H9 (cell line): Measurements from ENCODE around the gene CA12. TPM values are rescaled to one million over a fixed set of nuclear protein-coding genes. Genes with fewer than 3 reads are reported as not detected.

Experiments used
- DNase-seq: peaks from one replicate; pipeline ENCODE4 v3.0.0-alpha.2; 2017
- H2AFZ ChIP-seq: one replicate; pipeline ENCODE4 v1.6.1; 2013; ENCODE audit warnings: mild to moderate bottlenecking, low read length, control low read depth, moderate library complexity
- H2AK5ac ChIP-seq: 2 replicates; pipeline ENCODE4 v1.6.1; 2013; ENCODE audit warnings: low read length, control low read depth, mixed read lengths; ENCODE audit not compliant: insufficient read length
- H2BK120ac ChIP-seq: one replicate; pipeline ENCODE4 v1.6.1; 2013; ENCODE audit warnings: low read depth, mild to moderate bottlenecking, low read length, control low read depth, inconsistent platforms; ENCODE audit not compliant: poor library complexity, severe bottlenecking
- H2BK12ac ChIP-seq: 2 replicates; pipeline ENCODE4 v1.6.1; 2013; ENCODE audit warnings: low read length, control low read depth, mixed read lengths, low read depth; ENCODE audit not compliant: insufficient read length
- H2BK15ac ChIP-seq: 2 replicates; pipeline ENCODE4 v1.6.1; 2013; ENCODE audit warnings: low read depth, low read length, control low read depth
- H2BK20ac ChIP-seq: one replicate; pipeline ENCODE4 v1.6.1; 2013; ENCODE audit warnings: low read depth, mild to moderate bottlenecking, low read length, control low read depth, inconsistent platforms; ENCODE audit not compliant: poor library complexity, severe bottlenecking
- H2BK5ac ChIP-seq: 2 replicates; pipeline ENCODE4 v1.6.1; 2013; ENCODE audit warnings: low read length, control low read depth, mixed read lengths; ENCODE audit not compliant: insufficient read length
- H3K14ac ChIP-seq: 2 replicates; pipeline ENCODE4 v1.6.1; 2013; ENCODE audit warnings: low read length, control low read depth; ENCODE audit not compliant: insufficient read depth
- H3K18ac ChIP-seq: 2 replicates; pipeline ENCODE4 v1.6.1; 2013; ENCODE audit warnings: low read depth, mild to moderate bottlenecking, mixed read lengths, low read length, control low read depth; ENCODE audit not compliant: insufficient read length
- H3K23ac ChIP-seq: 2 replicates; pipeline ENCODE4 v1.6.1; 2013; ENCODE audit warnings: low read length, control low read depth, mixed read lengths, low read depth; ENCODE audit not compliant: insufficient read length
- H3K23me2 ChIP-seq: 2 replicates; pipeline ENCODE4 v1.6.1; 2013; ENCODE audit warnings: low read depth, mild to moderate bottlenecking, mixed read lengths, low read length, control low read depth; ENCODE audit not compliant: insufficient read length, poor library complexity, severe bottlenecking
- H3K27ac ChIP-seq: 2 replicates; pipeline ENCODE4 v1.5.1; 2013; ENCODE audit warnings: low read length, control low read depth, mixed read lengths, low read depth; ENCODE audit not compliant: insufficient read length
- H3K27me3 ChIP-seq: 2 replicates; pipeline ENCODE4 v1.6.1; 2013; ENCODE audit warnings: low read length, control low read depth, inconsistent platforms; ENCODE audit not compliant: insufficient read depth
- H3K4ac ChIP-seq: 2 replicates; pipeline ENCODE4 v1.6.1; 2013; ENCODE audit warnings: low read depth, mild to moderate bottlenecking, control low read depth, inconsistent platforms, low read length, moderate library complexity
- H3K4me1 ChIP-seq: 2 replicates; pipeline ENCODE4 v1.6.1; 2013; ENCODE audit warnings: low read length, control low read depth, inconsistent platforms; ENCODE audit not compliant: insufficient read depth
- H3K4me2 ChIP-seq: 2 replicates; pipeline ENCODE4 v1.6.1; 2013; ENCODE audit warnings: low read length, control low read depth, mixed read lengths; ENCODE audit not compliant: insufficient read length, insufficient read depth
- H3K56ac ChIP-seq: 2 replicates; pipeline ENCODE4 v1.6.1; 2013; ENCODE audit warnings: low read depth, mild to moderate bottlenecking, mixed read lengths, low read length, control low read depth; ENCODE audit not compliant: insufficient read length
- H3K79me1 ChIP-seq: 2 replicates; pipeline ENCODE4 v1.6.1; 2013; ENCODE audit warnings: low read depth, mild to moderate bottlenecking, moderate library complexity, low read length, control low read depth, inconsistent platforms; ENCODE audit not compliant: insufficient read depth, poor library complexity, severe bottlenecking
- H3K79me2 ChIP-seq: 2 replicates; pipeline ENCODE4 v1.6.1; 2013; ENCODE audit warnings: low read length, control low read depth, inconsistent platforms; ENCODE audit not compliant: insufficient read depth
- H3K9ac ChIP-seq: 2 replicates; pipeline ENCODE4 v1.6.1; 2013; ENCODE audit warnings: low read length, control low read depth, mixed read lengths; ENCODE audit not compliant: insufficient read length; ENCODE audit errors: extremely low read depth
- H3K9me3 ChIP-seq: one replicate; pipeline ENCODE4 v1.6.1; 2013; ENCODE audit warnings: low read depth, low read length, inconsistent platforms; ENCODE audit not compliant: control insufficient read depth
- H3T11ph ChIP-seq: one replicate; pipeline ENCODE4 v1.6.1; 2013; ENCODE audit warnings: mild to moderate bottlenecking, low read length, control low read depth, inconsistent platforms
- H4K20me1 ChIP-seq: one replicate; pipeline ENCODE4 v1.6.1; 2013; ENCODE audit not compliant: control insufficient read depth, insufficient read length, insufficient read depth
- H4K5ac ChIP-seq: 2 replicates; pipeline ENCODE4 v1.6.1; 2013; ENCODE audit warnings: low read depth, mild to moderate bottlenecking, mixed read lengths, low read length, control low read depth; ENCODE audit not compliant: insufficient read length
- H4K8ac ChIP-seq: replicated peaks from 2 replicates; pipeline ENCODE4 v1.6.1; 2013; ENCODE audit warnings: low read length, control low read depth, mixed read lengths, low read depth; ENCODE audit not compliant: insufficient read length
- H4K91ac ChIP-seq: 2 replicates; pipeline ENCODE4 v1.6.1; 2013; ENCODE audit warnings: low read depth, mild to moderate bottlenecking, moderate library complexity, mixed read lengths, low read length, control low read depth; ENCODE audit not compliant: insufficient read length
- H3K27ac Mint-ChIP-seq, 3 experiments: 2 replicates in 2 of 3; 3 replicates in 1 of 3; pipeline ENCODE4 v1.8.0; 2020 to 2021; ENCODE audit warnings: mixed read lengths in 3 of 3, mild to moderate bottlenecking in 1 of 3, moderate library complexity in 1 of 3
- H3K27me3 Mint-ChIP-seq: 2 replicates; pipeline ENCODE4 v1.8.0; 2021; ENCODE audit warnings: low read depth, mild to moderate bottlenecking, moderate library complexity, mixed read lengths
- H3K36me3 Mint-ChIP-seq, 3 experiments: 2 replicates in 2 of 3; 3 replicates in 1 of 3; pipeline ENCODE4 v1.8.0; 2020 to 2021; ENCODE audit warnings: low read depth in 3 of 3, mixed read lengths in 3 of 3; ENCODE audit not compliant: insufficient read depth in 1 of 3
- H3K4me1 Mint-ChIP-seq, 2 experiments: 2 replicates each; pipeline ENCODE4 v1.8.0; 2020; ENCODE audit warnings: mixed read lengths in 2 of 2
- H3K4me3 Mint-ChIP-seq, 2 experiments: 2 replicates in 1 of 2; 3 replicates in 1 of 2; pipeline ENCODE4 v1.8.0; 2020 to 2021; ENCODE audit warnings: mild to moderate bottlenecking in 2 of 2, mixed read lengths in 2 of 2, moderate library complexity in 1 of 2
- H3K9me3 Mint-ChIP-seq, 2 experiments: 2 replicates in 1 of 2; 3 replicates in 1 of 2; pipeline ENCODE4 v1.8.0; 2020; ENCODE audit warnings: mild to moderate bottlenecking in 2 of 2, mixed read lengths in 2 of 2, moderate library complexity in 1 of 2
- WGBS: extraction: QIAGEN DNeasy Blood & Tissue Kit; methylation state at CpG from one replicate; pipeline ENCODE4 v1.1.7; 2013; ENCODE audit warnings: missing lambda C conversion rate, low lambda C conversion rate, mixed read lengths; ENCODE audit not compliant: insufficient read length; ENCODE audit errors: extremely low coverage; 5-methylcytosine and 5-hydroxymethylcytosine counted together
- total RNA-seq: library from RNA; stranded (reverse); gene quantifications from 2 replicates; pipeline ENCODE4 v1.2.1, GENCODE V29; 2021
- TF ChIP-seq, protein P1 (sequence below): fragments of 200-600 bp; sonication (generic); conservative IDR thresholded peaks from 3 replicates; pipeline ENCODE4 v1.8.0; 2021; ENCODE audit warnings: antibody characterized with exemption, mild to moderate bottlenecking

The CA12 gene
- total RNA-seq, 1 experiment from 2014 or later, result 0.68 TPM

DNA sequence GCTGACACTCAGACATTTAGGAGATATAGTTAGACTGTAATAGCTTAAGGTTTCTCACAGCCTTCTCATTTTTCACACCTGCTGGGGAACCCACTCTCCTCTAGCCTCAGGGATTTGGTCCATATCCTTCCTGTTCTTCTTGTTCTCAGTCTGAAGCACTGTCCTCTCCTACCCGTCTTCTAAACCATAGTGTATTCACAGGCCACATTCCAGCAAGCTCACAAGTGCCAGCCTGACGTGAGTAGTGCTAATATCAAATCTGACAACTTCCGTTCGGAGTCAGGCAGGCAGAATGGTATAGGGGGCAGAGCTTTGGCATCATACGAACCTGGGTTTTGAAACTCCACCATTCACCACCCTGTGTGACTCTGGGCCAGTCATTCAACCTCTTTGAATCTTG is 6.9 kb upstream of the CA12 start:
- no peaks in the 10 kb centered on the region for H3K79me1 ChIP-seq
- WGBS, result no CpG with 5 or more reads among the region's 5 CpGs
- no peak overlapping the region for H2BK12ac ChIP-seq

More for the DNA sequence above, 6.9 kb upstream of the CA12 start:
- no peak overlapping the region for H3K18ac ChIP-seq
- Mint-ChIP-seq H3K27ac (peak overlapping the region in 1 of 3 experiments; percentile 6; a peak in 1 of 7 replicates), H3K4me3 (no peak overlapping the region), H3K4me1 (0 out of 4 replicates have a peak, but pooled peaks cover 0 to 3% of the 10 kb centered on the region in 2 experiments), H3K36me3 (no peaks in the 10 kb centered on the region), H3K27me3 (peaks cover 61% of the 10 kb centered on the region), H3K9me3 (no peaks in the 10 kb centered on the region)
- no peaks in the 10 kb centered on the region for H4K20me1 ChIP-seq
- no peak overlapping the region for H4K8ac ChIP-seq
- H2AK5ac ChIP-seq, result no peak overlapping the region
- no peak overlapping the region for H2BK20ac ChIP-seq
- no peak overlapping the region for H3K4me2 ChIP-seq
- no peaks in the 10 kb centered on the region; the same call in 1 of the 2 replicates for H3K27me3 ChIP-seq
- DNase-seq, result no peak
- no peak overlapping the region for H3K23ac ChIP-seq
- no peak overlapping the region for H3K9ac ChIP-seq
- no peak overlapping the region for H2AFZ ChIP-seq
- H2BK120ac ChIP-seq, result no peak overlapping the region
- no peak overlapping the region for H4K5ac ChIP-seq
- no peaks in the 10 kb centered on the region for H3K23me2 ChIP-seq
- no peaks in the 10 kb centered on the region; the same call in 1 of the 2 replicates for H3K4me1 ChIP-seq
- no peak overlapping the region for H2BK5ac ChIP-seq
- H2BK15ac ChIP-seq, result no peak overlapping the region
- no peak overlapping the region for H4K91ac ChIP-seq
- H3K56ac ChIP-seq, result no peak overlapping the region
- no peaks in the 10 kb centered on the region for H3K79me2 ChIP-seq
- H3K4ac ChIP-seq, result no peak overlapping the region
- no peak overlapping the region for H3K14ac ChIP-seq
- H3K27ac ChIP-seq, result no peak overlapping the region
- H3K9me3 ChIP-seq, result no peaks in the 10 kb centered on the region
- no peak overlapping the region for H3T11ph ChIP-seq
- TF ChIP-seq, protein P1, sequence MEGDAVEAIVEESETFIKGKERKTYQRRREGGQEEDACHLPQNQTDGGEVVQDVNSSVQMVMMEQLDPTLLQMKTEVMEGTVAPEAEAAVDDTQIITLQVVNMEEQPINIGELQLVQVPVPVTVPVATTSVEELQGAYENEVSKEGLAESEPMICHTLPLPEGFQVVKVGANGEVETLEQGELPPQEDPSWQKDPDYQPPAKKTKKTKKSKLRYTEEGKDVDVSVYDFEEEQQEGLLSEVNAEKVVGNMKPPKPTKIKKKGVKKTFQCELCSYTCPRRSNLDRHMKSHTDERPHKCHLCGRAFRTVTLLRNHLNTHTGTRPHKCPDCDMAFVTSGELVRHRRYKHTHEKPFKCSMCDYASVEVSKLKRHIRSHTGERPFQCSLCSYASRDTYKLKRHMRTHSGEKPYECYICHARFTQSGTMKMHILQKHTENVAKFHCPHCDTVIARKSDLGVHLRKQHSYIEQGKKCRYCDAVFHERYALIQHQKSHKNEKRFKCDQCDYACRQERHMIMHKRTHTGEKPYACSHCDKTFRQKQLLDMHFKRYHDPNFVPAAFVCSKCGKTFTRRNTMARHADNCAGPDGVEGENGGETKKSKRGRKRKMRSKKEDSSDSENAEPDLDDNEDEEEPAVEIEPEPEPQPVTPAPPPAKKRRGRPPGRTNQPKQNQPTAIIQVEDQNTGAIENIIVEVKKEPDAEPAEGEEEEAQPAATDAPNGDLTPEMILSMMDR, result no peak
